Right cardiac atrium (tissue), 5 donors: ENCODE results near the gene THOC2. TPM values are rescaled to one million over a fixed set of nuclear protein-coding genes. Genes with fewer than 3 reads are reported as not detected.
"Not testable (repeated sequence)": the region's sequence is repeated elsewhere in the genome, so short reads cannot be mapped to it uniquely, and the experiment has no call there.

ENCODE experiments used
- ATAC-seq, 2 donors: fragments of 200-7000 bp; cut with Tn5 transposase; one replicate each; pipeline versions ENCODE4 v1.8.0 to v1.9.1; 2020; ENCODE audit warnings: moderate library complexity in 2 of 2, mild to moderate bottlenecking in 1 of 2
- DNase-seq, 3 donors: peaks; one replicate each; pipeline ENCODE4 v3.0.0-alpha.2; 2020
- H3K27ac ChIP-seq: one replicate; pipeline ENCODE4 v1.5.1; 2013; ENCODE audit warnings: mild to moderate bottlenecking, low read length, control low read depth, moderate library complexity
- H3K27me3 ChIP-seq: one replicate; pipeline ENCODE4 v1.6.1; 2013; ENCODE audit not compliant: control insufficient read depth, insufficient read depth
- H3K4me1 ChIP-seq: one replicate; pipeline ENCODE4 v1.6.1; 2013; ENCODE audit warnings: low read length; ENCODE audit not compliant: control insufficient read depth, insufficient read depth
- H3K4me3 ChIP-seq: one replicate; pipeline ENCODE4 v1.5.1; 2013; ENCODE audit warnings: low read length, control low read depth
- H3K9me3 ChIP-seq: one replicate; pipeline ENCODE4 v1.6.1; 2013; ENCODE audit warnings: low read length; ENCODE audit not compliant: control insufficient read depth
- WGBS: extraction: QIAGEN DNeasy Blood & Tissue Kit; methylation state at CpG from one replicate; pipeline ENCODE4 v1.1.7; 2013; 5-methylcytosine and 5-hydroxymethylcytosine counted together
- intact Hi-C, 4 donors: fragments of 100-400 bp; cut with DNase I; formaldehyde crosslinking; loops; one replicate each; pipeline versions ENCODE4 v1.11.0 to v1.14.0; 2022 to 2023
- polyA plus RNA-seq: library from polyadenylated mRNA; stranded (reverse); fragments of 200-250 nt; gene quantifications from one replicate; pipeline ENCODE4 v1.2.3, GENCODE V29; 2013
- total RNA-seq, 4 donors: library from RNA; stranded (reverse); fragmentation: NEBNext Ultra II Directional; extraction: Animal tissue kit (Norgen Biotek cat#: 25700); gene quantifications; one replicate each; pipeline ENCODE4 v1.2.1, GENCODE V29; 2021
- donor health status: healthy with polysubstance abuse.
- donor health status: DM: no; HTN: yes; CAD: no.
- donor health status: DM: no; HTN: no; CAD: no.
- donor health status: DM: no; HTN: yes; CAD: no; lungs with severe emphysema.
- donor health status: DM: yes; HTN: yes; CAD: no.

Gene THOC2
- total and polyA plus RNA-seq, 5 donors = 24.7 to 37.4 (median 33.7) TPM

GRCh38 chrX:123574027-123574426, 158.8 kb downstream of the THOC2 start:
- H3K27ac ChIP-seq, intact Hi-C loops: not testable (repeated sequence)

GRCh38 chrX:123570011-123570590, 162.8 kb downstream of the THOC2 start:
- no peaks in the 10 kb centered on the region for H3K27me3 ChIP-seq
- DNase-seq (no peak), ATAC-seq (no peak)
- H3K27ac ChIP-seq = no peak overlapping the region
- intact Hi-C loops = no loop called here
- no peaks in the 10 kb centered on the region for H3K4me1 ChIP-seq
- no peak overlapping the region for H3K4me3 ChIP-seq
- 83% methylated on average over 3 of the region's 3 CpGs for WGBS
- no peaks in the 10 kb centered on the region for H3K9me3 ChIP-seq

More at GRCh38 chrX:123574027-123574426, 158.8 kb downstream of the THOC2 start:
- H3K4me3 ChIP-seq, ATAC-seq, H3K4me1 ChIP-seq, DNase-seq, H3K9me3 ChIP-seq, H3K27me3 ChIP-seq: not testable (repeated sequence)
- WGBS = 64% methylated on average over 5 of the region's 5 CpGs

DNA sequence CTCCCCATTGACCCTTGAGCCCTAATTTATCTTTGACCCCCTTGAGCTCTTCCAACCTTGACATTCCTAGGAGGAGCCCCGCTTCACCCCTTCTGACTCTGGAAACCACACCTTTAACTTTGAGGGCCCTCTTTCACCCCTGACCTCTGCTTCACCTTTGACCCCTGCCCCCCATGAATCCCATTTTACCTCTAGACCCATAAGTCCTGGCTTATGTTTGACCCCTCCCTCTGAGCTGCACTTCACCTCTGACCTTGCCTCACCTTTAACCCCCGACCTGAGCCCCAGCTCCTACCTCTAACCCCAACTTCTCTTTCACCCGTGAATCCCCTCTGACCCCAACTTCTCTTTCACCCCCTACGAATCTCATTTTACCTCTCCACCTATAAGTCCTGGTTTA, 169.7 kb downstream of the THOC2 start:
- WGBS = 92% methylated on average over 4 of the region's 4 CpGs
- Histone ChIP-seq H3K9me3 (no peaks in the 10 kb centered on the region), H3K27ac (no peak overlapping the region), H3K4me3 (no peak overlapping the region), H3K4me1 (no peaks in the 10 kb centered on the region), H3K27me3 (no peaks in the 10 kb centered on the region)
- ATAC-seq = no peak
- no peak for DNase-seq
- intact Hi-C loops = no loop called here

- Histone ChIP-seq H3K27ac (no peak overlapping the region), H3K9me3 (no peaks in the 10 kb centered on the region), H3K27me3 (no peaks in the 10 kb centered on the region), H3K4me1 (no peaks in the 10 kb centered on the region), H3K4me3 (no peak overlapping the region)
- intact Hi-C loops = no loop called here
- ATAC-seq = no peak
- WGBS = 95% methylated on average over 32 of the region's 32 CpGs
- no peak for DNase-seq
These were observed 170.3 kb downstream of the THOC2 start for GRCh38 chrX:123562342-123563146.

GRCh38 chrX:123561439-123562215, 171.2 kb downstream of the THOC2 start:
- intact Hi-C loops = no loop called here
- Histone ChIP-seq H3K4me1 (no peaks in the 10 kb centered on the region), H3K27me3 (no peaks in the 10 kb centered on the region), H3K27ac (no peak overlapping the region), H3K4me3 (no peak overlapping the region), H3K9me3 (no peaks in the 10 kb centered on the region)
- WGBS = 96% methylated on average over 28 of the region's 28 CpGs
- DNase-seq (no peak), ATAC-seq (no peak)

GRCh38 chrX:123550829-123551228, 182.0 kb downstream of the THOC2 start:
- intact Hi-C loops = no loop called here
- Histone ChIP-seq H3K4me3 (no peak overlapping the region), H3K27me3 (no peaks in the 10 kb centered on the region), H3K4me1 (no peaks in the 10 kb centered on the region), H3K27ac (no peak overlapping the region), H3K9me3 (no peaks in the 10 kb centered on the region)
- 100% methylated on average over 1 of the region's 1 CpG for WGBS
- no peak for DNase-seq
- no peak for ATAC-seq

Other genes with a start within 250 kb of the THOC2 start
- gene XIAP, start 127.0 kb upstream of the THOC2 start, total RNA-seq = 10 to 100 TPM; 30.2 to 37.7 (median 33.4) TPM
- gene XIAP, start 127.0 kb upstream of the THOC2 start, polyA plus RNA-seq = 12.7 TPM
- 10 to 100 TPM; 37.5 to 43.4 (median 40.6) TPM for gene STAG2, start 228.7 kb upstream of the THOC2 start, total RNA-seq
- 11.9 TPM for gene STAG2, start 228.7 kb upstream of the THOC2 start, polyA plus RNA-seq